Measurements from ENCODE around the gene RERE.

GRCh38 chr1:8765198-8765597 is 52.2 kb downstream of the RERE start:
- no peak for TF ChIP-seq CTCF (conservative IDR thresholded peaks at IDR 0.05)
- TF ChIP-seq ZFX (IDR thresholded peaks at IDR 0.05), result no peak

Measured in C4-2B (cell line).